Transverse colon (tissue), 3 donors: ENCODE results near the gene TTC16.

ENCODE experiments used
- POLR2A ChIP-seq: fragments of 450-650 bp; IDR thresholded peaks from one replicate; pipeline ENCODE4 v1.6.1; 2016; ENCODE audit warnings: antibody characterized with exemption, mild to moderate bottlenecking, moderate library complexity
- TF ChIP-seq, protein P1 (sequence below), 5 experiments: fragments of 200-600 bp in 3 of 5; fragments of 450-650 bp in 2 of 5; sonication (generic) in 3 of 5; IDR thresholded peaks; 1 replicate in 2 of 5; 2 replicates in 3 of 5; pipeline ENCODE4 v1.5.1; 2016 to 2017; ENCODE audit warnings: antibody characterized with exemption in 5 of 5, inconsistent platforms in 3 of 5, mild to moderate bottlenecking in 2 of 5, moderate library complexity in 1 of 5

DNA sequence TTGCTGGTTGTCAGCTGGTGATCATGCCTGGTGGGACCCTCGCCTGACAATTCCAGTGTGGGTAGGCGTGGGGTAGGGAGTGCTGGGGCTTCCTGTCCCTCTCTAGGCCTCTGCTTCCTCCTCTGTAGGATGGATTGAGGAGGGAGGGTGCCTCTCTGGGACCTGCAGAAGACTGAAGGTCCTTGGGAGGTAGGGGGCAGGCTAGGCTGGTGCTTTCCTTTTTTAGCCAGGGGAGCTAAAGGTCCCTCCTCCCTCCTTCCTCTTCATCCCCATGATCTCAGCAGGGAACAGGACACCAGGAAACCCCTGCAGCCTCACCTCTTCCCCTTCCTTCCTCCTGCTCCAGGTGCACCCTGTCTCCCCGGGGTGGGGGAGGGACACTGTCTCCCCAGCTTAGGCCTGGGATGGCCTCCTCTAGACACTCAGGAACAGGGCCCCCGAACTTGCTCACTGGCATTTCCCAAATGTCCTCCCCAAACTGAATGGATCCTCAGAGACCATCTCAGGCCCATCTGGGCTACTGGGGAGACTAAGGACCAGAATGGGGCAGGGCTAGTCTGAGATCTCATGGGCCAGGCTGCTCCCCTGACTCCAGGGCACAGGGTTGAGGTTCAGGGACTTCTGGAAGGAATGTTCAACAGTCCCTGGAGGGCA lies 54.2 kb downstream of the TTC16 start:
- TF ChIP-seq POLR2A, result no peak
- TF ChIP-seq, protein P1, sequence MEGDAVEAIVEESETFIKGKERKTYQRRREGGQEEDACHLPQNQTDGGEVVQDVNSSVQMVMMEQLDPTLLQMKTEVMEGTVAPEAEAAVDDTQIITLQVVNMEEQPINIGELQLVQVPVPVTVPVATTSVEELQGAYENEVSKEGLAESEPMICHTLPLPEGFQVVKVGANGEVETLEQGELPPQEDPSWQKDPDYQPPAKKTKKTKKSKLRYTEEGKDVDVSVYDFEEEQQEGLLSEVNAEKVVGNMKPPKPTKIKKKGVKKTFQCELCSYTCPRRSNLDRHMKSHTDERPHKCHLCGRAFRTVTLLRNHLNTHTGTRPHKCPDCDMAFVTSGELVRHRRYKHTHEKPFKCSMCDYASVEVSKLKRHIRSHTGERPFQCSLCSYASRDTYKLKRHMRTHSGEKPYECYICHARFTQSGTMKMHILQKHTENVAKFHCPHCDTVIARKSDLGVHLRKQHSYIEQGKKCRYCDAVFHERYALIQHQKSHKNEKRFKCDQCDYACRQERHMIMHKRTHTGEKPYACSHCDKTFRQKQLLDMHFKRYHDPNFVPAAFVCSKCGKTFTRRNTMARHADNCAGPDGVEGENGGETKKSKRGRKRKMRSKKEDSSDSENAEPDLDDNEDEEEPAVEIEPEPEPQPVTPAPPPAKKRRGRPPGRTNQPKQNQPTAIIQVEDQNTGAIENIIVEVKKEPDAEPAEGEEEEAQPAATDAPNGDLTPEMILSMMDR (IDR thresholded peaks at IDR 0.05), result no peak
